ENCODE results near the gene MRNIP.
A peak's percentile ranks its signal among the peaks of the same experiment; 100 is the strongest.
"Not testable (repeated sequence)": the region's sequence is repeated elsewhere in the genome, so short reads cannot be mapped to it uniquely, and the experiment has no call there.

The MRNIP gene

DNA sequence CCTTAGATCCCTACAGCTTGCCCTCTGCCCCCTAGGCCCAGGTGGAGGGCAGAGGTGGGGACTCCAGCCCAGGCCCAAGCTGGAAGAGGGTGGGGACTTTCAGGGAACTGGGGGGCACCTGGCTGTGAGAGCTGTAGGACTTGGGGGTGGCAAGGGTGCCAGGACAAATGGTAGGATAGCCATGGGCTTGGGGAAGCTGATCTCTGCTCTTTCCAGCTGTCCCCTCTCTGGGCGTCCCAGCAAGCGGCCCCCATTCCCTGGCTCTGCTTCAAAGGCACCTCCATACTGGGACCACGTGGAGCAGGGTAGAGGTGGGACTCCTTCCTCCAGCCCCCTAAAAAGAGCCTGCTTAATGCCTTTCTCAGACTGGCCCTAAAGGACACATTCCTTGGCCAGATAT is 64.4 kb downstream of the MRNIP start:
- TF ChIP-seq POLR2AphosphoS5 (IDR thresholded peaks at IDR 0.05; ENCODE audit: low read depth) (no peak), SPI1 (IDR thresholded peaks at IDR 0.05; ENCODE audit: borderline replicate concordance, low read depth) (no peak), GABPA (IDR thresholded peaks at IDR 0.05; ENCODE audit: low read depth) (no peak)
- TF ChIP-seq, protein P1, sequence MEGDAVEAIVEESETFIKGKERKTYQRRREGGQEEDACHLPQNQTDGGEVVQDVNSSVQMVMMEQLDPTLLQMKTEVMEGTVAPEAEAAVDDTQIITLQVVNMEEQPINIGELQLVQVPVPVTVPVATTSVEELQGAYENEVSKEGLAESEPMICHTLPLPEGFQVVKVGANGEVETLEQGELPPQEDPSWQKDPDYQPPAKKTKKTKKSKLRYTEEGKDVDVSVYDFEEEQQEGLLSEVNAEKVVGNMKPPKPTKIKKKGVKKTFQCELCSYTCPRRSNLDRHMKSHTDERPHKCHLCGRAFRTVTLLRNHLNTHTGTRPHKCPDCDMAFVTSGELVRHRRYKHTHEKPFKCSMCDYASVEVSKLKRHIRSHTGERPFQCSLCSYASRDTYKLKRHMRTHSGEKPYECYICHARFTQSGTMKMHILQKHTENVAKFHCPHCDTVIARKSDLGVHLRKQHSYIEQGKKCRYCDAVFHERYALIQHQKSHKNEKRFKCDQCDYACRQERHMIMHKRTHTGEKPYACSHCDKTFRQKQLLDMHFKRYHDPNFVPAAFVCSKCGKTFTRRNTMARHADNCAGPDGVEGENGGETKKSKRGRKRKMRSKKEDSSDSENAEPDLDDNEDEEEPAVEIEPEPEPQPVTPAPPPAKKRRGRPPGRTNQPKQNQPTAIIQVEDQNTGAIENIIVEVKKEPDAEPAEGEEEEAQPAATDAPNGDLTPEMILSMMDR (IDR thresholded peaks at IDR 0.05; ENCODE audit: insufficient read depth, low read length) = no peak
- TF ChIP-seq, protein P2, sequence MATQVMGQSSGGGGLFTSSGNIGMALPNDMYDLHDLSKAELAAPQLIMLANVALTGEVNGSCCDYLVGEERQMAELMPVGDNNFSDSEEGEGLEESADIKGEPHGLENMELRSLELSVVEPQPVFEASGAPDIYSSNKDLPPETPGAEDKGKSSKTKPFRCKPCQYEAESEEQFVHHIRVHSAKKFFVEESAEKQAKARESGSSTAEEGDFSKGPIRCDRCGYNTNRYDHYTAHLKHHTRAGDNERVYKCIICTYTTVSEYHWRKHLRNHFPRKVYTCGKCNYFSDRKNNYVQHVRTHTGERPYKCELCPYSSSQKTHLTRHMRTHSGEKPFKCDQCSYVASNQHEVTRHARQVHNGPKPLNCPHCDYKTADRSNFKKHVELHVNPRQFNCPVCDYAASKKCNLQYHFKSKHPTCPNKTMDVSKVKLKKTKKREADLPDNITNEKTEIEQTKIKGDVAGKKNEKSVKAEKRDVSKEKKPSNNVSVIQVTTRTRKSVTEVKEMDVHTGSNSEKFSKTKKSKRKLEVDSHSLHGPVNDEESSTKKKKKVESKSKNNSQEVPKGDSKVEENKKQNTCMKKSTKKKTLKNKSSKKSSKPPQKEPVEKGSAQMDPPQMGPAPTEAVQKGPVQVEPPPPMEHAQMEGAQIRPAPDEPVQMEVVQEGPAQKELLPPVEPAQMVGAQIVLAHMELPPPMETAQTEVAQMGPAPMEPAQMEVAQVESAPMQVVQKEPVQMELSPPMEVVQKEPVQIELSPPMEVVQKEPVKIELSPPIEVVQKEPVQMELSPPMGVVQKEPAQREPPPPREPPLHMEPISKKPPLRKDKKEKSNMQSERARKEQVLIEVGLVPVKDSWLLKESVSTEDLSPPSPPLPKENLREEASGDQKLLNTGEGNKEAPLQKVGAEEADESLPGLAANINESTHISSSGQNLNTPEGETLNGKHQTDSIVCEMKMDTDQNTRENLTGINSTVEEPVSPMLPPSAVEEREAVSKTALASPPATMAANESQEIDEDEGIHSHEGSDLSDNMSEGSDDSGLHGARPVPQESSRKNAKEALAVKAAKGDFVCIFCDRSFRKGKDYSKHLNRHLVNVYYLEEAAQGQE (IDR thresholded peaks at IDR 0.05; ENCODE audit: insufficient replicate concordance, low read depth) = no peak
- H3K4me3 ChIP-seq (replicated peaks; ENCODE audit: insufficient read depth, low read length) = peak overlapping the region; percentile 31
- H3K27ac ChIP-seq (replicated peaks) = peak overlapping the region; percentile 72
- no peak for DNase-seq (ENCODE audit: low read depth in 1 of 2, low spot score in 1 of 2)
- no peaks in the 10 kb centered on the region for H3K27me3 ChIP-seq (ENCODE audit: insufficient read depth, poor library complexity, severe bottlenecking)

DNA sequence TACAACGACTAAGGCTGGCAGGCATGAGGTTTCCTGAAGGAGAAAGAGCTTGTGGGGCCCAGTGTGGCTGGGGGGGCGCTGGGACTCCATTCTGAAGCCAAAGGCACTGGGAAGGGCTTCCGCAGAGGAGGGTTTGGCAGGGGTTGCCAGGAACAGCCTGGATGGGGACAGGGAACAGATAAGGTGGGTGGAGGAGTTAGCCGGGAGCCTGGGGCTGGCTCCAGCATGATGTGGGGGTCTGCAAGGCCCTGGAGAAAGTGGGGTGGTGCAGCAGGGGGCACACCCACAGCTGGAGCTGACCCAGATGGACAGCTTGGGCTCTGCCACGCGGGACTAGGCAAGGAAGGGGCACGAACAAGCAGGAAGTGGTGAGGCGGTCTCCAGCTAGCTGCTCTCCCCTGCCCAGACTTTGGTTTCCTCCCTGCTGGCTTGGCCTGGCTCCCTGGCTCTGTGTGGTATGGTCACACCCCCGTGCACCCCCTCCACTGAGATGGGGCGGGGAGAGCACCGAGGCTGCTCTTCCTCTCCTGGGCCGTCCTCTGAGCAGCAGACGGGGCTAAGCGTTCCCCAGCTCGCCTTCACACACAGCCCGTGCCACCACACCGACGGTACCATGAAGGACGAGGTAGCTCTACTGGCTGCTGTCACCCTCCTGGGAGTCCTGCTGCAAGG is 65.0 kb downstream of the MRNIP start, which contains the start of gene LTC4S:
Gene LTC4S (plus strand): TSS at position 519 of the 672 bp plus-strand sequence. CDS start 95 bp downstream, at position 614.
- Histone ChIP-seq H3K4me3 (replicated peaks; ENCODE audit: insufficient read depth, low read length) (peak within 1 kb of the TSS; percentile 31), H3K27me3 (ENCODE audit: insufficient read depth, poor library complexity, severe bottlenecking) (no peaks in the 10 kb centered on the region), H3K27ac (replicated peaks) (peak within 1 kb of the TSS; percentile 72)
- DNase-seq (ENCODE audit: low read depth in 1 of 2, low spot score in 1 of 2) = peak; percentile 84 to 96
- TF ChIP-seq, protein P1 (IDR thresholded peaks at IDR 0.05; ENCODE audit: insufficient read depth, low read length) = no peak
- peak; percentile 44 for TF ChIP-seq POLR2AphosphoS5 (IDR thresholded peaks at IDR 0.05; ENCODE audit: low read depth)
- peak; percentile 69 for TF ChIP-seq SPI1 (IDR thresholded peaks at IDR 0.05; ENCODE audit: borderline replicate concordance, low read depth)

DNA sequence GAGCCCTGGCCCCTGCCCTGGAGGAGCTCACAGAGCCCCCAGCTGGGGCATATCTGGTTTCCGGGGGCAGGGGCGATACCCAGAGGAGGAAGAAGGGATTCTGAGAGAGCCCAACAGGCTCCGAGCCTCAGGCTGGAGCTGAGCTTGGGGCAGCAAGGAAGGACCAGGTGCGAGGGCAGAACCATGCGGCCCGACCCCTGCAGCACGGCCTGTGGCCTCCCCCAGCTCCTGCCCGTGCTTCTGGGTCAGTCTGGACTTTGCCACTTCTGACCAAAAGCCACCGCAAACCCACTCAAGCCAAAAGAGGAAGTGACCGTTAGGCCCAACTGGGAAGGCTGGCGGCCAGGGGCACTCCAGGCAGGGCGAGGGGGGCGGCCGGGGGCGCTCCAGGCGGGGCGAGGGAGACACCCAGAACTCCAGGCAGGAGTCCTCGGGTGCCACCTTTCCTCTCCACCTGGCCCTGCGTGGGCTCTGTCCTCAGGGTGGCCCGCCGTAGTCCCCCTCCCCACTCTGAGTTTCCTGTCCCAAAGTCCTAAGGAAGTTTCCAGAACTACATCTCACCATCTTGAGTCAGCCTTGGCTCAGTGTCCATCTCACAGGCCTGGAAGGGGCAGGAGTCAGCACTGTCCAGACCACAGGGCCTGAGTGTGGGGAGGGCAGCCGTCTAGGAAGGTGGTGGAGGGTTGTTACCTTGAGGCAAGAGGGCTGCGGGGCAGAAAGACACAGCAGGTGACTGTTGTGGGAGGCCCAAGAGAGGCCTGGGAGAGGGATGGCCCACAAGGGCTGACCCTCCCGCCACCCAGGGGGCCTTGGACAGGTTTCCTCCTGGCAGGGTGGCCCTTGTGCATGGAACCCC is 65.8 kb downstream of the MRNIP start:
- peak; percentile 93 for TF ChIP-seq SPI1 (IDR thresholded peaks at IDR 0.05; ENCODE audit: borderline replicate concordance, low read depth)
- TF ChIP-seq POLR2AphosphoS5 (IDR thresholded peaks at IDR 0.05; ENCODE audit: low read depth) = no peak
- TF ChIP-seq, protein P1 (IDR thresholded peaks at IDR 0.05; ENCODE audit: insufficient read depth, low read length) = no peak
- no peak for TF ChIP-seq GABPA (IDR thresholded peaks at IDR 0.05; ENCODE audit: low read depth)
- Histone ChIP-seq H3K27me3 (ENCODE audit: insufficient read depth, poor library complexity, severe bottlenecking) (no peaks in the 10 kb centered on the region), H3K4me3 (replicated peaks; ENCODE audit: insufficient read depth, low read length) (no peak overlapping the region), H3K27ac (replicated peaks) (peak overlapping the region; percentile 72)
- peak in 1 of 2 experiments; percentile 28 for DNase-seq (ENCODE audit: low read depth in 1 of 2, low spot score in 1 of 2)

DNA sequence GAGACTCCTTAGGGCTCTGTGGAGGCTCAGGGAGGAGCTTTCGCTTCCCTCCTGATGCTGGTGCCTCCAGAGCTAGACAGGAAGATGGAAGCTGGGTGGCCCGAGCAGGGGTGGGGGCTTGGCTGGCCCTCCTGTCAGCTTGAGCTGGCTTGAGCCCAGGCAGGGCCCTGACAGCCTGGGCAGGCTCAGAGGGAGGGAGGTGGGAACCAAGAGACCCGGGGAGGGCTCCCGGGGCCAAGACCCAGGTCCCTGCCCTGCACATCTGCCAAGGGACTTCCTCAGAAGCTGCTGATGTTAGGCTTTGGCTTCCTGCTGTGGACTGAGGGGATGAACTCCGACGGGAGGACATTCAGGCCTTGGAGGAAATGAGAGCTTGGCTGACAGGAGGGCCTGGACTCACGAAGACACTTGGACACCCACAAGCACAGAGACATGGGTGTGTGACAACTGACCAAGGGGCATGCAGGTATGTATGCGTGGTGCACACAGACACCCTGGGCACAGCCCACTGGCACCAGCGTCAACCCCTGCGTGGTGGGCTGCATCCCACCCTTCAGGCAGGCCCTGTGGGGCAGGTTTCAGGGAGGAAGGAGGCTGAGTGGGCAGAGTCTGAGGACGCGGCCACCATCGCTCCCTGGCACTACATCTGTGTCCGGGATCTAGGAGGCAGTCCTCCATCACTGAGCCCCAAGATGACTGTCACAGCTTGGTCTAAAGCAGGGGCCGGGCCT is 66.6 kb downstream of the MRNIP start:
- DNase-seq (ENCODE audit: low read depth in 1 of 2, low spot score in 1 of 2) = peak in 1 of 2 experiments; percentile 38
- TF ChIP-seq, protein P1 (IDR thresholded peaks at IDR 0.05; ENCODE audit: insufficient read depth, low read length) = no peak
- no peak for TF ChIP-seq SPI1 (IDR thresholded peaks at IDR 0.05; ENCODE audit: borderline replicate concordance, low read depth)
- TF ChIP-seq, protein P2 (IDR thresholded peaks at IDR 0.05; ENCODE audit: insufficient replicate concordance, low read depth) = no peak
- TF ChIP-seq GABPA (IDR thresholded peaks at IDR 0.05; ENCODE audit: low read depth) = no peak
- no peak for TF ChIP-seq POLR2AphosphoS5 (IDR thresholded peaks at IDR 0.05; ENCODE audit: low read depth)

DNA sequence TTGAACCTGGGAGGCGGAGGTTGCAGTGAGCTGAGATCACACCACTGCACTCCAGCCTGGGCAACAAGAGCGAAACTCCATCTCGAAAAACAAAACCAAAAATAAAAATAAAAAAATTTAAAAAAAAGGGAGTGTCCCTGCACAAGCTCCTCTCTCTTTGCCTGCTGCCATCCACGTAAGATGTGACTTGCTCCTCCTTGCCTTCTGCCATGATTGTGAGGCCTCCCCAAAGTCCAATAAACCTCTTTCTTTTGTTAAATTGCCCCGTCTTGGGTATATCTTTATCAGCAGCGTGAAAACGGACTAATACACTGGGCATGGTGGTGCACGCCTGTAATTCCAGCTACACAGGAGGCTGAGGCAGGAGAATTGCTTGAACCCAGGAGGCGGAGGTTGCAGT is 69.3 kb downstream of the MRNIP start:
- H3K27ac ChIP-seq (replicated peaks); H3K27me3 ChIP-seq (ENCODE audit: insufficient read depth, poor library complexity, severe bottlenecking); H3K4me3 ChIP-seq (replicated peaks; ENCODE audit: insufficient read depth, low read length); DNase-seq (ENCODE audit: low read depth in 1 of 2, low spot score in 1 of 2): not testable (repeated sequence)

More for the DNA sequence above, 66.6 kb downstream of the MRNIP start:
- H3K4me3 ChIP-seq (replicated peaks; ENCODE audit: insufficient read depth, low read length) = no peak overlapping the region
- H3K27ac ChIP-seq (replicated peaks) = peak overlapping the region; percentile 72
- H3K27me3 ChIP-seq (ENCODE audit: insufficient read depth, poor library complexity, severe bottlenecking) = no peaks in the 10 kb centered on the region

Measured in HL-60 (cell line).